B cell (primary cell): Measurements from ENCODE around the gene ABLIM1. TPM values are rescaled to one million over a fixed set of nuclear protein-coding genes. Genes with fewer than 3 reads are reported as not detected.

Experiments
- ATAC-seq: fragments of 200-7000 bp; cut with Tn5 transposase; one replicate; pipeline ENCODE4 v1.10.0; 2021; ENCODE audit warnings: low read depth, mild to moderate bottlenecking, moderate number of reproducible peaks, moderate library complexity
- CTCF ChIA-PET: fragments of 350-600 bp; sonication (Branson Sonifier 250); formaldehyde crosslinking; loops from one replicate; lab custom pipeline; 2021; ENCODE audit warnings: antibody characterized with exemption, inconsistent platforms; lab: Charles Lee
- POLR2A ChIA-PET: fragments of 350-600 bp; sonication (Branson Sonifier 250); formaldehyde crosslinking; loops from one replicate; lab custom pipeline; 2021; ENCODE audit warnings: antibody characterized with exemption; lab: Charles Lee
- DNase-seq: peaks from one replicate; pipeline ENCODE4 v3.0.0; 2013
- H2AFZ ChIP-seq: 2 replicates; pipeline ENCODE4 v1.6.1; 2012; ENCODE audit warnings: mild to moderate bottlenecking, low read depth, low read length; ENCODE audit not compliant: insufficient read depth, poor library complexity, severe bottlenecking
- H3K27ac ChIP-seq, 2 donors: 1 replicate in 1 of 2; 2 replicates in 1 of 2; pipeline ENCODE4 v1.5.1; 2012 to 2013; ENCODE audit warnings: low read length in 2 of 2, mild to moderate bottlenecking in 2 of 2, moderate library complexity in 1 of 2
- H3K27me3 ChIP-seq, 4 experiments: fragments of 200-600 bp in 1 of 4; sonication (generic) in 1 of 4; replicated peaks in 1 of 4; 1 replicate in 2 of 4; 2 replicates in 2 of 4; pipeline versions ENCODE4 v1.6.1 to v1.7.0; 2013 to 2016; ENCODE audit warnings: low read length in 3 of 4, mild to moderate bottlenecking in 2 of 4, mixed read lengths in 1 of 4, moderate library complexity in 1 of 4; ENCODE audit not compliant: insufficient read depth in 4 of 4, control insufficient read depth in 3 of 4; ENCODE audit errors: control extremely low read depth in 1 of 4
- H3K36me3 ChIP-seq, 2 experiments: replicated peaks in 1 of 2; 1 replicate in 1 of 2; 2 replicates in 1 of 2; pipeline versions ENCODE4 v1.6.1 to v1.7.1; 2013; ENCODE audit warnings: low read length in 1 of 2; ENCODE audit not compliant: insufficient read depth in 2 of 2, control insufficient read depth in 1 of 2; ENCODE audit errors: control extremely low read depth in 1 of 2, extremely low read depth in 1 of 2
- H3K4me1 ChIP-seq, 2 donors: fragments of 200-600 bp in 1 of 2; sonication (generic) in 1 of 2; 1 replicate in 1 of 2; 2 replicates in 1 of 2; pipeline versions ENCODE4 v1.5.1 to v1.6.1; 2013 to 2017; ENCODE audit warnings: low read length in 2 of 2; ENCODE audit not compliant: control insufficient read depth in 2 of 2, insufficient read depth in 2 of 2
- H3K4me2 ChIP-seq: replicated peaks from 2 replicates; pipeline ENCODE3; 2012; ENCODE audit warnings: mild to moderate bottlenecking, low read depth, low read length; ENCODE audit not compliant: poor library complexity, severe bottlenecking
- H3K4me3 ChIP-seq, 5 experiments: fragments of 200-600 bp in 1 of 5; sonication (generic) in 1 of 5; 1 replicate in 3 of 5; 2 replicates in 2 of 5; pipeline versions ENCODE4 v1.5.1 to v1.7.0; 2011 to 2016; ENCODE audit warnings: low read length in 4 of 5, mild to moderate bottlenecking in 4 of 5, low read depth in 2 of 5, control low read depth in 1 of 5, moderate library complexity in 1 of 5; ENCODE audit not compliant: insufficient read depth in 1 of 5; ENCODE audit errors: control extremely low read depth in 1 of 5, extremely low read depth in 1 of 5
- H3K79me2 ChIP-seq: fragments of 200-600 bp; sonication (generic); one replicate; pipeline ENCODE4 v1.6.0; 2016; ENCODE audit warnings: low read length; ENCODE audit not compliant: control insufficient read depth, insufficient read depth
- H3K9ac ChIP-seq: fragments of 200-600 bp; sonication (generic); 2 replicates; pipeline ENCODE4 v1.6.1; 2017; ENCODE audit warnings: mild to moderate bottlenecking, low read length, moderate library complexity
- H3K9me3 ChIP-seq, 3 donors: one replicate each; pipeline versions ENCODE4 v1.6.1 to v1.7.1; 2013; ENCODE audit warnings: low read length in 2 of 3; ENCODE audit not compliant: control insufficient read depth in 2 of 3, insufficient read depth in 1 of 3; ENCODE audit errors: control extremely low read depth in 1 of 3
- H4K20me1 ChIP-seq: 2 replicates; pipeline ENCODE4 v1.6.0; 2012; ENCODE audit warnings: mild to moderate bottlenecking, low read length; ENCODE audit not compliant: insufficient read depth, control insufficient read depth, poor library complexity, severe bottlenecking
- H3K27ac Mint-ChIP-seq: one replicate; pipeline ENCODE4 v1.8.0; 2021; ENCODE audit warnings: mixed read lengths
- H3K27me3 Mint-ChIP-seq: one replicate; pipeline ENCODE4 v1.8.0; 2021; ENCODE audit warnings: mixed read lengths
- H3K4me1 Mint-ChIP-seq: one replicate; pipeline ENCODE4 v1.8.0; 2021; ENCODE audit warnings: mixed read lengths
- H3K4me3 Mint-ChIP-seq: one replicate; pipeline ENCODE4 v1.8.0; 2021; ENCODE audit warnings: mixed read lengths
- H3K9me3 Mint-ChIP-seq: one replicate; pipeline ENCODE4 v1.8.0; 2022; ENCODE audit warnings: mixed read lengths; ENCODE audit not compliant: insufficient read depth
- EZH2 ChIP-seq: IDR thresholded peaks from 2 replicates; pipeline ENCODE4 v1.6.1; 2012; ENCODE audit warnings: borderline replicate concordance, low read depth, mild to moderate bottlenecking, moderate library complexity, low read length; ENCODE audit not compliant: insufficient read depth, poor library complexity, severe bottlenecking
- WGBS: methylation state at CpG from one replicate; pipeline ENCODE4 v1.1.5; 2013; ENCODE audit warnings: missing lambda C conversion rate; ENCODE audit not compliant: insufficient coverage; 5-methylcytosine and 5-hydroxymethylcytosine counted together
- intact Hi-C: fragments of 100-400 bp; cut with micrococcal nuclease; formaldehyde crosslinking; loops from one replicate; pipeline ENCODE4 v1.10.0; 2022
- polyA plus RNA-seq: library from polyadenylated mRNA; depleted of rRNA; stranded (reverse); fragments of >200 nt; gene quantifications from 2 replicates; pipeline ENCODE4 v1.2.3, GENCODE V29; 2012
- total RNA-seq, 2 donors: library from RNA; stranded (reverse); fragments of 120-200 nt in 1 of 2; gene quantifications; 1 replicate in 1 of 2; 2 replicates in 1 of 2; pipeline versions ENCODE4 v1.2.3 to v1.2.4, GENCODE V29; 2013 to 2022
- TF ChIP-seq, protein P1 (sequence below): fragments of 200-600 bp; IDR thresholded peaks from one replicate; pipeline ENCODE4 v1.8.0; 2022; ENCODE audit warnings: antibody characterized with exemption, mild to moderate bottlenecking

Gene ABLIM1
- total and polyA plus RNA-seq, 2 donors (not counting 1 experiment from before 2014, with no cell fraction given), result 55.6 to 148 TPM

DNA sequence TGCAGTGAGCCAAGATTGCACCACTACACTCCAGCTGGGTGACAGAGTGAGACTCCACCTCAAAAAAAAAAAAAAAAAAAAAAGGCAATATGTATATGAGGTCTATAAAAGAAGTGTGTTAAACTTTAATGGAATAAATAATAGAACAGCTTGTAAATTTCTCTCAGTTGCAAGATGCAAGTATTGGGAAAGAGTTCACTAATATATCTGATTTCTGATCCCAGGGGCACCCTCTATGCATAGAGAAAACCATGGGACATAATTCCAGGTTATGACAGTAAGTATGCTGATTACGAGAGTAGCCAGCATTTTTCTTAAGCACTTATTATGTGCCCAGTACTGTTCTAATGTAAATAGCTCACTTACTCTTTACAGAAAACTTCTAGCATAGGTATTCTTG, 187.7 kb downstream of the ABLIM1 start:
- Mint-ChIP-seq H3K9me3 (no peaks in the 10 kb centered on the region), H3K4me1 (peaks cover 20% of the 10 kb centered on the region), H3K4me3 (no peak overlapping the region), H3K27me3 (no peaks in the 10 kb centered on the region), H3K27ac (no peak overlapping the region)
- no CpG with 5 or more reads among the region's 1 CpG for WGBS
- Histone ChIP-seq H3K4me1 (peaks cover 0 to 4% of the 10 kb centered on the region in 2 donors), H3K9ac (no peak overlapping the region), H3K36me3 (peaks cover 13 to 45% of the 10 kb centered on the region in 2 experiments), H2AFZ (no peak overlapping the region), H3K4me2 (no peak overlapping the region), H3K9me3 (no peaks in the 10 kb centered on the region), H3K79me2 (peaks cover 21% of the 10 kb centered on the region), H3K27ac (no peak overlapping the region), H4K20me1 (peaks cover 23% of the 10 kb centered on the region), H3K4me3 (no peak overlapping the region), H3K27me3 (no peaks in the 10 kb centered on the region)
- no peak for TF ChIP-seq EZH2
- TF ChIP-seq, protein P1, sequence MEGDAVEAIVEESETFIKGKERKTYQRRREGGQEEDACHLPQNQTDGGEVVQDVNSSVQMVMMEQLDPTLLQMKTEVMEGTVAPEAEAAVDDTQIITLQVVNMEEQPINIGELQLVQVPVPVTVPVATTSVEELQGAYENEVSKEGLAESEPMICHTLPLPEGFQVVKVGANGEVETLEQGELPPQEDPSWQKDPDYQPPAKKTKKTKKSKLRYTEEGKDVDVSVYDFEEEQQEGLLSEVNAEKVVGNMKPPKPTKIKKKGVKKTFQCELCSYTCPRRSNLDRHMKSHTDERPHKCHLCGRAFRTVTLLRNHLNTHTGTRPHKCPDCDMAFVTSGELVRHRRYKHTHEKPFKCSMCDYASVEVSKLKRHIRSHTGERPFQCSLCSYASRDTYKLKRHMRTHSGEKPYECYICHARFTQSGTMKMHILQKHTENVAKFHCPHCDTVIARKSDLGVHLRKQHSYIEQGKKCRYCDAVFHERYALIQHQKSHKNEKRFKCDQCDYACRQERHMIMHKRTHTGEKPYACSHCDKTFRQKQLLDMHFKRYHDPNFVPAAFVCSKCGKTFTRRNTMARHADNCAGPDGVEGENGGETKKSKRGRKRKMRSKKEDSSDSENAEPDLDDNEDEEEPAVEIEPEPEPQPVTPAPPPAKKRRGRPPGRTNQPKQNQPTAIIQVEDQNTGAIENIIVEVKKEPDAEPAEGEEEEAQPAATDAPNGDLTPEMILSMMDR, result no peak
- ChIA-PET CTCF (interaction anchor here (1.1 to 7.9 kb wide), 15 partner anchors 15 to 315 kb away, joined by 3 to 212 read pairs (median 20); no protein-coding TSS in a partner anchor), POLR2A (no interaction called here)
- ATAC-seq, result no peak
- DNase-seq, result no peak
- intact Hi-C loops, result loop anchor here (2.0 to 5.0 kb wide), 2 partner anchors 26 to 657 kb away; no protein-coding TSS in a partner anchor

DNA sequence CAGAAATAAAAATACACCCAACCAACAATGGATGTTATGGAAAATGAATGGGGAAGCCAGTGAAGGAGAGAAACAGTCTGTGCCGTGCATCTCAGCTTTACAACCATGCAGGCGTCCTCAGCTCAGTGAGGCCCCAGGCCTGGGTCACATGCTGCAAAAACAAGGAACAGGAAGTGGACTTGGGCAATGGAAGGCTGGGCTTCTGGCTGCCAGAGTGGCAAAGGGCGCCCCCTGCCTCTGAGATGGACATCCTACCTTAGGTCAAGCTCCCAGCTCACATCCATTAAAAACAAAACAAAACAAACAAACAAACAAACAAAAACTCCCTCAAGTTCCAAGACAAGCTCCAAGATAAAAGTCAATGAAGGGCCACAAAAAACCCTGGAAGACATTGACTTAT, 199.1 kb downstream of the ABLIM1 start:
- no peak for DNase-seq
- Mint-ChIP-seq H3K9me3 (no peaks in the 10 kb centered on the region), H3K4me1 (no peaks in the 10 kb centered on the region), H3K4me3 (no peak overlapping the region), H3K27me3 (no peaks in the 10 kb centered on the region), H3K27ac (no peak overlapping the region)
- no peaks in the 10 kb centered on the region for H3K79me2 ChIP-seq
- H3K27ac ChIP-seq, result no peak overlapping the region
- no peak for ATAC-seq
- H2AFZ ChIP-seq, result no peak overlapping the region
- POLR2A ChIA-PET, result no interaction called here
- no peak overlapping the region for H3K4me3 ChIP-seq
- TF ChIP-seq, protein P1, result no peak
- H4K20me1 ChIP-seq, result peaks cover 11% of the 10 kb centered on the region
- 90% methylated on average over 2 of the region's 3 CpGs for WGBS
- peaks cover 16 to 59% of the 10 kb centered on the region in 2 experiments for H3K36me3 ChIP-seq
- H3K4me1 ChIP-seq, result no peaks in the 10 kb centered on the region
- no peak overlapping the region for H3K9ac ChIP-seq
- no peaks in the 10 kb centered on the region for H3K27me3 ChIP-seq
- CTCF ChIA-PET, result interaction anchor here (0.6 to 0.8 kb wide), 2 partner anchors 15 to 155 kb away, joined by 3 read pairs; no protein-coding TSS in a partner anchor
- no peaks in the 10 kb centered on the region for H3K9me3 ChIP-seq
- intact Hi-C loops, result no loop called here
- H3K4me2 ChIP-seq, result no peak overlapping the region
